K562 (cell line): ENCODE measurements around the gene CHCHD10. TPM values are rescaled to one million over a fixed set of nuclear protein-coding genes. Genes with fewer than 3 reads are reported as not detected.

Source experiments
- CGGBP1 ChIP-seq: fragments of 250-450 bp; sonication (Bioruptor Pico); IDR thresholded peaks from 2 replicates; pipeline ENCODE4 v1.9.0; 2021; ENCODE audit warnings: mild to moderate bottlenecking
- EGR1 ChIP-seq: fragments of 450-650 bp; conservative IDR thresholded peaks from 2 replicates; pipeline ENCODE4 v1.6.1; 2017; ENCODE audit warnings: mild to moderate bottlenecking
- ETV1 ChIP-seq: fragments of 450-650 bp; conservative IDR thresholded peaks from 2 replicates; pipeline ENCODE4 v1.6.1; 2016; ENCODE audit warnings: missing genetic modification characterization, control low read depth, low read depth, missing compliant biosample characterization
- FOXA1 ChIP-seq: fragments of 450-650 bp; IDR thresholded peaks from 2 replicates; pipeline ENCODE4 v1.6.1; 2016; ENCODE audit warnings: mild to moderate bottlenecking, borderline replicate concordance
- HBP1 ChIP-seq: fragments of 450-650 bp; formaldehyde crosslinking; IDR thresholded peaks from 2 replicates; pipeline ENCODE4 v1.4.0; 2022; ENCODE audit warnings: missing genetic modification characterization
- MAX ChIP-seq: sonication (generic); formaldehyde crosslinking; IDR thresholded peaks from 2 replicates; pipeline ENCODE4 v1.9.0; 2022; ENCODE audit warnings: mild to moderate bottlenecking, missing genetic modification reagents
- PHB2 ChIP-seq: fragments of 450-650 bp; IDR thresholded peaks from 2 replicates; pipeline ENCODE4 v1.6.1; 2017; ENCODE audit warnings: low read depth
- POLR2A ChIP-seq: fragments of 450-650 bp; conservative IDR thresholded peaks from 2 replicates; pipeline ENCODE4 v1.6.1; 2016
- POLR2AphosphoS2 ChIP-seq: IDR thresholded peaks from 2 replicates; pipeline ENCODE4 v1.6.1; 2012; ENCODE audit warnings: low read length, improper control_type of control experiment
- RBM14 ChIP-seq: fragments of 200-400 bp; formaldehyde crosslinking; IDR thresholded peaks from 2 replicates; pipeline ENCODE4 v1.6.1; 2018; ENCODE audit warnings: low read depth, mild to moderate bottlenecking, low read length, moderate library complexity, borderline replicate concordance; ENCODE audit not compliant: insufficient read depth
- RBM15 ChIP-seq: fragments of 200-400 bp; formaldehyde crosslinking; IDR thresholded peaks from 2 replicates; pipeline ENCODE4 v1.6.1; 2018; ENCODE audit warnings: mild to moderate bottlenecking, low read length, moderate library complexity; ENCODE audit not compliant: insufficient read depth
- RFX1 ChIP-seq: fragments of 450-650 bp; IDR thresholded peaks from 2 replicates; pipeline ENCODE4 v1.6.1; 2016; ENCODE audit warnings: mild to moderate bottlenecking, moderate library complexity
- SIN3A ChIP-seq, 2 experiments: fragments of 150-350 bp in 1 of 2; IDR thresholded peaks; 2 replicates each; pipeline ENCODE4 v1.6.1; 2011 to 2016; ENCODE audit warnings: borderline replicate concordance in 2 of 2, low read depth in 2 of 2, low read length in 2 of 2, mild to moderate bottlenecking in 2 of 2, moderate library complexity in 2 of 2; ENCODE audit not compliant: control insufficient read depth in 1 of 2
- STAT6 ChIP-seq: sonication (generic); formaldehyde crosslinking; IDR thresholded peaks from 2 replicates; pipeline ENCODE4 v1.8.1; 2023; ENCODE audit warnings: mild to moderate bottlenecking, missing genetic modification reagents
- TBP ChIP-seq: optimal IDR thresholded peaks from 2 replicates; pipeline ENCODE3; 2011; ENCODE audit warnings: low read depth, low read length, improper control_type of control experiment
- TFE3 ChIP-seq: fragments of 450-650 bp; formaldehyde crosslinking; IDR thresholded peaks from 2 replicates; pipeline ENCODE4 v1.4.0; 2020; ENCODE audit warnings: mild to moderate bottlenecking, mixed read lengths
- TGIF2 ChIP-seq: sonication (generic); formaldehyde crosslinking; IDR thresholded peaks from 2 replicates; pipeline ENCODE4 v1.8.1; 2022; ENCODE audit warnings: mild to moderate bottlenecking, missing genetic modification reagents, moderate library complexity
- TOE1 ChIP-seq, 2 experiments: fragments of 450-650 bp in 1 of 2; sonication (generic) in 1 of 2; formaldehyde crosslinking in 1 of 2; IDR thresholded peaks; 2 replicates each; pipeline versions ENCODE4 v1.7.1 to v1.8.0; 2016 to 2022; ENCODE audit warnings: borderline replicate concordance in 2 of 2, mild to moderate bottlenecking in 2 of 2, antibody characterized with exemption in 1 of 2, inconsistent platforms in 1 of 2, low read depth in 1 of 2, missing genetic modification reagents in 1 of 2, moderate library complexity in 1 of 2
- ZBTB1 ChIP-seq: sonication (generic); formaldehyde crosslinking; IDR thresholded peaks from 2 replicates; pipeline ENCODE4 v1.8.1; 2023; ENCODE audit warnings: missing genetic modification reagents, low read depth, mild to moderate bottlenecking, borderline replicate concordance
- ZNF280B ChIP-seq: fragments of 250-450 bp; sonication (Bioruptor Pico); IDR thresholded peaks from 2 replicates; pipeline ENCODE4 v1.5.1; 2021; ENCODE audit warnings: mild to moderate bottlenecking
- polyA plus RNA-seq, 8 experiments: library from polyadenylated mRNA; depleted of rRNA in 4 of 8; stranded (reverse) in 5 of 8; unstranded in 3 of 8; fragments of >200 nt; fragmentation: Nextera tagmentation in 2 of 8; fragmentation: Illumina TruSeq in 1 of 8; extraction: Ambion mirVana in 2 of 8; extraction: Trizol in 1 of 8; gene quantifications; 2 replicates each; pipeline versions ENCODE4 v1.2.1 to v1.2.3, GENCODE V29; 2011 to 2014; ENCODE audit warnings: inconsistent platforms in 1 of 8, missing spikeins in 1 of 8
- total RNA-seq, 7 experiments: library from RNA; depleted of rRNA in 6 of 7; stranded (reverse); fragments of >200 nt in 6 of 7; fragmentation: Illumina TruSeq in 2 of 7; extraction: Trizol in 2 of 7; gene quantifications; 2 replicates each; pipeline versions ENCODE4 v1.2.1 to v1.2.3, GENCODE V29; 2011 to 2021; ENCODE audit warnings: low replicate concordance in 1 of 7

Gene CHCHD10
- total and polyA plus RNA-seq, 9 of the 15 experiments (the other 6 are each of a cell fraction or from before 2014, with no cell fraction given): 15.2 to 292 (median 102) TPM

GRCh38 chr22:23751441-23751996 lies 16.3 kb downstream of the CHCHD10 start (continued):
- TF ChIP-seq TOE1 (IDR thresholded peaks at IDR 0.05; ENCODE audit: borderline replicate concordance) (peak; percentile 61; the same call in 1 of the 2 replicates), TOE1 (CRISPR knock-in tag; IDR thresholded peaks at IDR 0.05; ENCODE audit: borderline replicate concordance, low read depth) (no peak), FOXA1 (no peak), STAT6 (CRISPR knock-in tag) (no peak), ZNF280B (CRISPR knock-in tag) (no peak), RBM15 (no peak), HBP1 (no peak), ETV1 (tag) (0 out of 2 replicates have a peak, but pooled peaks have one; percentile 29), PHB2 (no peak), MAX (CRISPR knock-in tag) (peak; percentile 17), SIN3A (IDR thresholded peaks at IDR 0.05; ENCODE audit: borderline replicate concordance in 2 of 2, control insufficient read depth in 1 of 2, low read depth in 2 of 2, low read length in 2 of 2) (no peak), RBM14 (no peak), CGGBP1 (no peak), POLR2A (0 out of 2 replicates have a peak, but pooled peaks have one; percentile 53), TGIF2 (CRISPR knock-in tag) (no peak), ZBTB1 (CRISPR knock-in tag) (no peak), TFE3 (CRISPR knock-in tag) (peak; percentile 54), TBP (peak; percentile 91), POLR2AphosphoS2 (no peak), RFX1 (no peak), EGR1 (peak; percentile 92)
